B cell (primary cell): ENCODE data around the gene FGFRL1.

Source experiments
- CTCF ChIP-seq: fragments of 200-600 bp; IDR thresholded peaks from one replicate; pipeline ENCODE4 v1.8.0; 2022; ENCODE audit warnings: antibody characterized with exemption, mild to moderate bottlenecking
- EZH2 ChIP-seq: IDR thresholded peaks from 2 replicates; pipeline ENCODE4 v1.6.1; 2012; ENCODE audit warnings: borderline replicate concordance, low read depth, mild to moderate bottlenecking, moderate library complexity, low read length; ENCODE audit not compliant: insufficient read depth, poor library complexity, severe bottlenecking

GRCh38 chr4:985123-985830, 26.1 kb upstream of the FGFRL1 start:
- no peak for TF ChIP-seq CTCF
- no peak for TF ChIP-seq EZH2
